ENCODE data around the gene BLNK.
"Not testable (repeated sequence)": the region's sequence is repeated elsewhere in the genome, so short reads cannot be mapped to it uniquely, and the experiment has no call there.

The BLNK gene

GRCh38 chr10:96229568-96230030, 41.8 kb downstream of the BLNK start:
- no peaks in the 10 kb centered on the region for H3K36me3 Mint-ChIP-seq
- no peak overlapping the region for H3K4me3 Mint-ChIP-seq
- peak; percentile 67 for ATAC-seq
- peak; percentile 60 to 76 for DNase-seq (ENCODE audit: low spot score in 2 of 2)
- H3K9me3 Mint-ChIP-seq = no peaks in the 10 kb centered on the region
- H3K4me1 Mint-ChIP-seq = no peaks in the 10 kb centered on the region
- H3K27ac Mint-ChIP-seq = no peak overlapping the region

- DNase-seq (ENCODE audit: low spot score in 2 of 2) (no peak), ATAC-seq (no peak)
- no peak overlapping the region for H3K4me3 Mint-ChIP-seq
- H3K27ac Mint-ChIP-seq = no peak overlapping the region
- no peaks in the 10 kb centered on the region for H3K4me1 Mint-ChIP-seq
- H3K36me3 Mint-ChIP-seq = no peaks in the 10 kb centered on the region
- H3K9me3 Mint-ChIP-seq = no peaks in the 10 kb centered on the region
These were observed 42.9 kb downstream of the BLNK start for GRCh38 chr10:96228408-96228994.

- no peak overlapping the region for H3K4me3 Mint-ChIP-seq
- no peaks in the 10 kb centered on the region for H3K36me3 Mint-ChIP-seq
- DNase-seq (ENCODE audit: low spot score in 2 of 2) (no peak), ATAC-seq (no peak)
- no peaks in the 10 kb centered on the region for H3K4me1 Mint-ChIP-seq
- H3K9me3 Mint-ChIP-seq = no peaks in the 10 kb centered on the region
- no peak overlapping the region for H3K27ac Mint-ChIP-seq
These were observed 44.2 kb downstream of the BLNK start for GRCh38 chr10:96227206-96227605.

- no peaks in the 10 kb centered on the region for H3K9me3 Mint-ChIP-seq
- H3K4me1 Mint-ChIP-seq = no peaks in the 10 kb centered on the region
- H3K4me3 Mint-ChIP-seq = no peak overlapping the region
- ATAC-seq (no peak), DNase-seq (ENCODE audit: low spot score in 2 of 2) (no peak)
- no peak overlapping the region for H3K27ac Mint-ChIP-seq
- H3K36me3 Mint-ChIP-seq = no peaks in the 10 kb centered on the region
These were observed 46.2 kb downstream of the BLNK start for GRCh38 chr10:96225119-96225518.

- H3K4me3 Mint-ChIP-seq = no peak overlapping the region
- no peak overlapping the region for H3K27ac Mint-ChIP-seq
- ATAC-seq (no peak), DNase-seq (ENCODE audit: low spot score in 2 of 2) (no peak)
- no peaks in the 10 kb centered on the region for H3K36me3 Mint-ChIP-seq
- no peaks in the 10 kb centered on the region for H3K9me3 Mint-ChIP-seq
- H3K4me1 Mint-ChIP-seq = no peaks in the 10 kb centered on the region
These were observed 48.5 kb downstream of the BLNK start for GRCh38 chr10:96222908-96223307.

- Mint-ChIP-seq H3K36me3 (no peaks in the 10 kb centered on the region), H3K27ac (no peak overlapping the region), H3K4me1 (no peaks in the 10 kb centered on the region), H3K4me3 (no peak overlapping the region), H3K9me3 (no peaks in the 10 kb centered on the region)
- no peak for ATAC-seq
- DNase-seq (ENCODE audit: low spot score in 2 of 2) = no peak
These were observed 48.9 kb downstream of the BLNK start for GRCh38 chr10:96222441-96222840.

GRCh38 chr10:96218826-96219225, 52.5 kb downstream of the BLNK start:
- DNase-seq (ENCODE audit: low spot score in 2 of 2) (no peak), ATAC-seq (no peak)
- no peak overlapping the region for H3K27ac Mint-ChIP-seq
- no peak overlapping the region for H3K4me3 Mint-ChIP-seq
- H3K4me1 Mint-ChIP-seq = no peaks in the 10 kb centered on the region
- no peaks in the 10 kb centered on the region for H3K9me3 Mint-ChIP-seq
- H3K36me3 Mint-ChIP-seq = no peaks in the 10 kb centered on the region

GRCh38 chr10:96217711-96218110, 53.7 kb downstream of the BLNK start:
- no peaks in the 10 kb centered on the region for H3K4me1 Mint-ChIP-seq
- ATAC-seq = no peak
- H3K36me3 Mint-ChIP-seq = no peaks in the 10 kb centered on the region
- no peak overlapping the region for H3K4me3 Mint-ChIP-seq
- no peak overlapping the region for H3K27ac Mint-ChIP-seq
- no peak for DNase-seq (ENCODE audit: low spot score in 2 of 2)
- H3K9me3 Mint-ChIP-seq = no peaks in the 10 kb centered on the region

GRCh38 chr10:96216775-96217174, 54.6 kb downstream of the BLNK start:
- H3K4me3 Mint-ChIP-seq = no peak overlapping the region
- no peak for DNase-seq (ENCODE audit: low spot score in 2 of 2)
- no peaks in the 10 kb centered on the region for H3K4me1 Mint-ChIP-seq
- H3K36me3 Mint-ChIP-seq = no peaks in the 10 kb centered on the region
- ATAC-seq = no peak
- H3K27ac Mint-ChIP-seq = no peak overlapping the region
- no peaks in the 10 kb centered on the region for H3K9me3 Mint-ChIP-seq

GRCh38 chr10:96212911-96213310, 58.5 kb downstream of the BLNK start:
- Mint-ChIP-seq H3K4me3 (no peak overlapping the region), H3K36me3 (no peaks in the 10 kb centered on the region), H3K27ac (no peak overlapping the region), H3K9me3 (no peaks in the 10 kb centered on the region), H3K4me1 (no peaks in the 10 kb centered on the region)
- DNase-seq (ENCODE audit: low spot score in 2 of 2) (no peak), ATAC-seq (peak; percentile 24)

GRCh38 chr10:96211764-96212163, 59.6 kb downstream of the BLNK start:
- Mint-ChIP-seq H3K4me1 (no peaks in the 10 kb centered on the region), H3K9me3 (no peaks in the 10 kb centered on the region), H3K27ac (no peak overlapping the region), H3K4me3 (no peak overlapping the region), H3K36me3 (no peaks in the 10 kb centered on the region)
- DNase-seq (ENCODE audit: low spot score in 2 of 2) (no peak), ATAC-seq (no peak)

- DNase-seq (ENCODE audit: low spot score in 2 of 2) (no peak), ATAC-seq (no peak)
- no peak overlapping the region for H3K27ac Mint-ChIP-seq
- no peaks in the 10 kb centered on the region for H3K4me1 Mint-ChIP-seq
- no peaks in the 10 kb centered on the region for H3K9me3 Mint-ChIP-seq
- H3K4me3 Mint-ChIP-seq = no peak overlapping the region
- no peaks in the 10 kb centered on the region for H3K36me3 Mint-ChIP-seq
These were observed 62.4 kb downstream of the BLNK start for GRCh38 chr10:96208946-96209345.

- H3K4me1 Mint-ChIP-seq = no peaks in the 10 kb centered on the region
- H3K4me3 Mint-ChIP-seq = no peak overlapping the region
- no peak for DNase-seq (ENCODE audit: low spot score in 2 of 2)
- no peak overlapping the region for H3K27ac Mint-ChIP-seq
- no peaks in the 10 kb centered on the region for H3K36me3 Mint-ChIP-seq
- H3K9me3 Mint-ChIP-seq = no peaks in the 10 kb centered on the region
- no peak for ATAC-seq
These were observed 63.1 kb downstream of the BLNK start for GRCh38 chr10:96208271-96208670.

- H3K4me3 Mint-ChIP-seq = no peak overlapping the region
- ATAC-seq (no peak), DNase-seq (ENCODE audit: low spot score in 2 of 2) (no peak)
- no peaks in the 10 kb centered on the region for H3K9me3 Mint-ChIP-seq
- H3K36me3 Mint-ChIP-seq = no peaks in the 10 kb centered on the region
- H3K4me1 Mint-ChIP-seq = no peaks in the 10 kb centered on the region
- no peak overlapping the region for H3K27ac Mint-ChIP-seq
These were observed 65.8 kb downstream of the BLNK start for GRCh38 chr10:96205580-96205979.

- Mint-ChIP-seq H3K4me1 (no peaks in the 10 kb centered on the region), H3K36me3 (no peaks in the 10 kb centered on the region)
These were observed 69.8 kb downstream of the BLNK start for GRCh38 chr10:96201525-96201924.

GRCh38 chr10:96189505-96189904, 81.9 kb downstream of the BLNK start:
- not testable (repeated sequence) for H3K4me1 Mint-ChIP-seq; H3K9me3 Mint-ChIP-seq; H3K36me3 Mint-ChIP-seq; H3K4me3 Mint-ChIP-seq; H3K27ac Mint-ChIP-seq; ATAC-seq; DNase-seq (ENCODE audit: low spot score in 2 of 2)

More at GRCh38 chr10:96201525-96201924, 69.8 kb downstream of the BLNK start:
- no peaks in the 10 kb centered on the region for H3K9me3 Mint-ChIP-seq
- H3K4me3 Mint-ChIP-seq = no peak overlapping the region
- ATAC-seq = no peak
- no peak overlapping the region for H3K27ac Mint-ChIP-seq
- DNase-seq (ENCODE audit: low spot score in 2 of 2) = no peak

GRCh38 chr10:96188916-96189315, 82.5 kb downstream of the BLNK start:
- no peak overlapping the region for H3K4me3 Mint-ChIP-seq
- ATAC-seq = no peak
- peaks cover 7% of the 10 kb centered on the region for H3K9me3 Mint-ChIP-seq
- DNase-seq (ENCODE audit: low spot score in 2 of 2) = no peak
- H3K27ac Mint-ChIP-seq = no peak overlapping the region
- H3K36me3 Mint-ChIP-seq = no peaks in the 10 kb centered on the region
- no peaks in the 10 kb centered on the region for H3K4me1 Mint-ChIP-seq
